ENCODE data around the gene TEX9. TPM values are rescaled to one million over a fixed set of nuclear protein-coding genes. Genes with fewer than 3 reads are reported as not detected.
"Not testable (repeated sequence)": the region's sequence is repeated elsewhere in the genome, so short reads cannot be mapped to it uniquely, and the experiment has no call there.

Gene TEX9
- total and polyA plus RNA-seq, 7 experiments from 2014 or later = 0.44 to 3.1 (median 1.7) TPM

GRCh38 chr15:56371495-56372147, 6.4 kb downstream of the TEX9 start:
- Histone ChIP-seq H3K36me3 (ENCODE audit: control insufficient read depth in 2 of 3, insufficient read depth in 3 of 3, low read length in 3 of 3) (no peaks in the 10 kb centered on the region), H3K27me3 (ENCODE audit: control insufficient read depth in 2 of 2, insufficient read depth in 2 of 2, low read length in 2 of 2) (no peaks in the 10 kb centered on the region), H3K9me3 (ENCODE audit: control insufficient read depth in 2 of 3, low read length in 3 of 3) (no peaks in the 10 kb centered on the region), H3K27ac (ENCODE audit: low read depth, low read length) (no peak overlapping the region), H3K4me3 (ENCODE audit: low read length) (no peak overlapping the region), H3K4me1 (ENCODE audit: control insufficient read depth in 2 of 2, insufficient read depth in 2 of 2, low read length in 2 of 2) (no peaks in the 10 kb centered on the region)
- POLR2A ChIA-PET = no interaction called here
- H3K27me3 Mint-ChIP-seq = peaks cover 24 to 65% (median 41%) of the 10 kb centered on the region in 5 donors
- ATAC-seq (no peak), DNase-seq (no peak)
- H3K4me3 Mint-ChIP-seq = no peak overlapping the region
- CTCF ChIA-PET = no interaction called here
- intact Hi-C loops (cut with micrococcal nuclease) = no loop called here
- no peaks in the 10 kb centered on the region for H3K36me3 Mint-ChIP-seq
- H3K27ac Mint-ChIP-seq = no peak overlapping the region
- peaks cover 0 to 4% (median 0%) of the 10 kb centered on the region in 7 donors for H3K4me1 Mint-ChIP-seq
- peaks cover 0 to 5% (median 2%) of the 10 kb centered on the region in 11 donors for H3K9me3 Mint-ChIP-seq

GRCh38 chr15:56374693-56375092, 9.5 kb downstream of the TEX9 start:
- H3K4me1 ChIP-seq (ENCODE audit: control insufficient read depth in 2 of 2, insufficient read depth in 2 of 2, low read length in 2 of 2); H3K27me3 ChIP-seq (ENCODE audit: control insufficient read depth in 2 of 2, insufficient read depth in 2 of 2, low read length in 2 of 2); ATAC-seq; CTCF ChIA-PET; intact Hi-C loops (cut with micrococcal nuclease); DNase-seq; H3K9me3 ChIP-seq (ENCODE audit: control insufficient read depth in 2 of 3, low read length in 3 of 3); H3K4me3 Mint-ChIP-seq; H3K36me3 ChIP-seq (ENCODE audit: control insufficient read depth in 2 of 3, insufficient read depth in 3 of 3, low read length in 3 of 3); H3K4me3 ChIP-seq (ENCODE audit: low read length); H3K27ac Mint-ChIP-seq; H3K27ac ChIP-seq (ENCODE audit: low read depth, low read length); POLR2A ChIA-PET; H3K36me3 Mint-ChIP-seq; H3K4me1 Mint-ChIP-seq: not testable (repeated sequence)
- Mint-ChIP-seq H3K27me3 (peaks cover 11 to 49% (median 30%) of the 10 kb centered on the region in 5 donors), H3K9me3 (peaks cover 0 to 30% (median 10%) of the 10 kb centered on the region in 11 donors)

- POLR2A ChIA-PET; intact Hi-C loops (cut with micrococcal nuclease); H3K27ac ChIP-seq (ENCODE audit: low read depth, low read length); H3K36me3 ChIP-seq (ENCODE audit: control insufficient read depth in 2 of 3, insufficient read depth in 3 of 3, low read length in 3 of 3); DNase-seq; H3K4me1 Mint-ChIP-seq; H3K4me3 Mint-ChIP-seq; H3K4me3 ChIP-seq (ENCODE audit: low read length); H3K9me3 ChIP-seq (ENCODE audit: control insufficient read depth in 2 of 3, low read length in 3 of 3); CTCF ChIA-PET; ATAC-seq; H3K27me3 ChIP-seq (ENCODE audit: control insufficient read depth in 2 of 2, insufficient read depth in 2 of 2, low read length in 2 of 2); H3K27ac Mint-ChIP-seq; H3K4me1 ChIP-seq (ENCODE audit: control insufficient read depth in 2 of 2, insufficient read depth in 2 of 2, low read length in 2 of 2): not testable (repeated sequence)
- Mint-ChIP-seq H3K36me3 (peaks cover 0 to 12% (median 3%) of the 10 kb centered on the region in 5 donors), H3K27me3 (peaks cover 5 to 38% (median 14%) of the 10 kb centered on the region in 5 donors), H3K9me3 (peaks cover 4 to 45% (median 23%) of the 10 kb centered on the region in 11 donors)
Measured at GRCh38 chr15:56377822-56378221, 12.6 kb downstream of the TEX9 start.

GRCh38 chr15:56383010-56383409, 17.8 kb downstream of the TEX9 start:
- Histone ChIP-seq H3K27me3 (ENCODE audit: control insufficient read depth in 2 of 2, insufficient read depth in 2 of 2, low read length in 2 of 2) (no peaks in the 10 kb centered on the region), H3K27ac (ENCODE audit: low read depth, low read length) (no peak overlapping the region), H3K36me3 (ENCODE audit: control insufficient read depth in 2 of 3, insufficient read depth in 3 of 3, low read length in 3 of 3) (no peaks in the 10 kb centered on the region), H3K4me3 (ENCODE audit: low read length) (no peak overlapping the region), H3K4me1 (ENCODE audit: control insufficient read depth in 2 of 2, insufficient read depth in 2 of 2, low read length in 2 of 2) (no peaks in the 10 kb centered on the region), H3K9me3 (ENCODE audit: control insufficient read depth in 2 of 3, low read length in 3 of 3) (no peaks in the 10 kb centered on the region)
- peaks cover 0 to 12% (median 3%) of the 10 kb centered on the region in 5 donors for H3K36me3 Mint-ChIP-seq
- ATAC-seq (no peak), DNase-seq (no peak)
- H3K27me3 Mint-ChIP-seq = peaks cover 0 to 33% (median 7%) of the 10 kb centered on the region in 5 donors
- no peaks in the 10 kb centered on the region for H3K4me1 Mint-ChIP-seq
- intact Hi-C loops (cut with micrococcal nuclease) = no loop called here
- no peak overlapping the region for H3K4me3 Mint-ChIP-seq
- ChIA-PET CTCF (no interaction called here), POLR2A (no interaction called here)
- H3K9me3 Mint-ChIP-seq = peaks cover 4 to 36% (median 22%) of the 10 kb centered on the region in 11 donors
- no peak overlapping the region for H3K27ac Mint-ChIP-seq

- POLR2A ChIA-PET = no interaction called here
- Histone ChIP-seq H3K4me3 (ENCODE audit: low read length) (no peak overlapping the region), H3K9me3 (ENCODE audit: control insufficient read depth in 2 of 3, low read length in 3 of 3) (no peaks in the 10 kb centered on the region), H3K4me1 (ENCODE audit: control insufficient read depth in 2 of 2, insufficient read depth in 2 of 2, low read length in 2 of 2) (no peaks in the 10 kb centered on the region), H3K27me3 (ENCODE audit: control insufficient read depth in 2 of 2, insufficient read depth in 2 of 2, low read length in 2 of 2) (no peaks in the 10 kb centered on the region), H3K27ac (ENCODE audit: low read depth, low read length) (no peak overlapping the region), H3K36me3 (ENCODE audit: control insufficient read depth in 2 of 3, insufficient read depth in 3 of 3, low read length in 3 of 3) (no peaks in the 10 kb centered on the region)
- intact Hi-C loops (cut with micrococcal nuclease) = no loop called here
- no peak overlapping the region for H3K4me3 Mint-ChIP-seq
- no peaks in the 10 kb centered on the region for H3K4me1 Mint-ChIP-seq
- no peak overlapping the region for H3K27ac Mint-ChIP-seq
- H3K9me3 Mint-ChIP-seq = peaks cover under 1 to 10% (median 3%) of the 10 kb centered on the region in 11 donors
- CTCF ChIA-PET = no interaction called here
- H3K36me3 Mint-ChIP-seq = peaks cover 0 to 2% (median 0%) of the 10 kb centered on the region in 5 donors
- peaks cover 0 to 19% (median 2%) of the 10 kb centered on the region in 5 donors for H3K27me3 Mint-ChIP-seq
- DNase-seq = no peak
- ATAC-seq = no peak
Measured at GRCh38 chr15:56385908-56386307, 20.7 kb downstream of the TEX9 start.

GRCh38 chr15:56390739-56391267, 25.6 kb downstream of the TEX9 start:
- Mint-ChIP-seq H3K4me1 (no peaks in the 10 kb centered on the region), H3K36me3 (no peaks in the 10 kb centered on the region), H3K27ac (no peak overlapping the region), H3K27me3 (peaks cover 0 to 15% (median 0%) of the 10 kb centered on the region in 5 donors), H3K4me3 (no peak overlapping the region), H3K9me3 (peaks cover 0 to 1% (median 0%) of the 10 kb centered on the region in 11 donors)
- no peaks in the 10 kb centered on the region for H3K36me3 ChIP-seq (ENCODE audit: control insufficient read depth in 2 of 3, insufficient read depth in 3 of 3, low read length in 3 of 3)
- H3K9me3 ChIP-seq (ENCODE audit: control insufficient read depth in 2 of 3, low read length in 3 of 3) = no peaks in the 10 kb centered on the region
- H3K4me1 ChIP-seq (ENCODE audit: control insufficient read depth in 2 of 2, insufficient read depth in 2 of 2, low read length in 2 of 2) = no peaks in the 10 kb centered on the region
- CTCF ChIA-PET = no interaction called here
- intact Hi-C loops (cut with micrococcal nuclease) = no loop called here
- no peak overlapping the region for H3K27ac ChIP-seq (ENCODE audit: low read depth, low read length)
- no peak overlapping the region for H3K4me3 ChIP-seq (ENCODE audit: low read length)
- DNase-seq = no peak
- ATAC-seq = no peak
- no peaks in the 10 kb centered on the region for H3K27me3 ChIP-seq (ENCODE audit: control insufficient read depth in 2 of 2, insufficient read depth in 2 of 2, low read length in 2 of 2)
- POLR2A ChIA-PET = no interaction called here

- ATAC-seq = no peak
- Mint-ChIP-seq H3K27me3 (peaks cover 0 to 11% (median 3%) of the 10 kb centered on the region in 5 donors), H3K4me1 (no peaks in the 10 kb centered on the region), H3K9me3 (peaks cover 0 to 6% (median 0%) of the 10 kb centered on the region in 11 donors), H3K27ac (no peak overlapping the region), H3K36me3 (no peaks in the 10 kb centered on the region), H3K4me3 (no peak overlapping the region)
- Histone ChIP-seq H3K4me3 (ENCODE audit: low read length) (no peak overlapping the region), H3K27me3 (ENCODE audit: control insufficient read depth in 2 of 2, insufficient read depth in 2 of 2, low read length in 2 of 2) (no peaks in the 10 kb centered on the region), H3K27ac (ENCODE audit: low read depth, low read length) (no peak overlapping the region), H3K36me3 (ENCODE audit: control insufficient read depth in 2 of 3, insufficient read depth in 3 of 3, low read length in 3 of 3) (no peaks in the 10 kb centered on the region), H3K4me1 (ENCODE audit: control insufficient read depth in 2 of 2, insufficient read depth in 2 of 2, low read length in 2 of 2) (no peaks in the 10 kb centered on the region), H3K9me3 (ENCODE audit: control insufficient read depth in 2 of 3, low read length in 3 of 3) (no peaks in the 10 kb centered on the region)
- POLR2A ChIA-PET = no interaction called here
- intact Hi-C loops (cut with micrococcal nuclease) = no loop called here
- DNase-seq = no peak
- CTCF ChIA-PET = no interaction called here
Measured at GRCh38 chr15:56393277-56393676, 28.1 kb downstream of the TEX9 start.
